Hematopoietic multipotent progenitor cell treated with erythropoietin and hydrocortisone succinate and interleukin-3 and kit ligand, for 6 days (in vitro differentiated cells): ENCODE data around the gene SUCLG2.
"Not testable (repeated sequence)": the region's sequence is repeated elsewhere in the genome, so short reads cannot be mapped to it uniquely, and the experiment has no call there.

Source experiments
- DNase-seq: peaks from one replicate; pipeline ENCODE4 v3.0.0-alpha.2; 2015

SUCLG2 gene

DNA sequence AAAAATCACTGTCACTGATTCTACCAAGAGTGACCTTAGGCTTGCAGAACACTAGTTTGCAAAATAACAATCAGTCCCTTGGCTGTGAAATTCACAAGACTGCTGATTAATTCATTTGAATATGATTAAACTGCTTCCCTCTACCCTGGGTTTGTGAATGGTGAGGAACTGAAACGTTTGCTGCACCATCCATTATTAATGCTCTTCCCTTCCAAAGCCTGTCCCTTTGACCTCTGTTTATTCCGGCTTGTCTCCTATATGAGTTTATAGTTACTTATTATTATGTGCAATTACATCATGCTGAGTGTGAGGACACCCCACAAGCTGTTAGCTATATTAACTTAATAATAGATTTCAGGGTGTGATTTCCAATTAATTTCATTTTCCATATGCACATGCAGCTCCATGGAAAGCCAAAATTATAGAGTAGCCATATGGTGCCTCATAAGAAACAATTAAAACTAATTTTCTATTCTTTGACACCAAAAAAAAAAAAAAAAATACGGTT is 96.5 kb downstream of the SUCLG2 start:
- DNase-seq: no peak

- no peak for DNase-seq
Measured at GRCh38 chr3:67551361-67552016, 102.9 kb downstream of the SUCLG2 start.

DNA sequence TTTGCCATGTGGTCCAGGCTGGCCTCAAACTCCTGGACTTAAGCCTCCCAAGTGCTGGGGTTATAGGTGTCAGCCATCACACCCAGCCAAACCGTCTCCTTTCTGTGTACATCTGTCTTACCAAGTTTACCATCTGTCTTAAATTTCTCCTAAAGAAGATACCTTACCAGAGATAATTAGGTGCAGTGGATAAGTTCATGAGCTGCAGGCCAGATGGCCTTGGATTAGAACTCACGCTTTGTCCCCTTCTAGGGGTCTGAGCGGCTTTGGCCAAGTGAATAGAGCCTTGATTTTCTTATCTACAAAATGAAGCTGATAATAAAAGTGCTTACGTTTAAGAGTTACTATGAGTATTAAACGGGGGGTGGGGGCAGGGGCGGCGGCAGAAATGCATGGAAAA is 103.9 kb downstream of the SUCLG2 start:
- no peak for DNase-seq

DNA sequence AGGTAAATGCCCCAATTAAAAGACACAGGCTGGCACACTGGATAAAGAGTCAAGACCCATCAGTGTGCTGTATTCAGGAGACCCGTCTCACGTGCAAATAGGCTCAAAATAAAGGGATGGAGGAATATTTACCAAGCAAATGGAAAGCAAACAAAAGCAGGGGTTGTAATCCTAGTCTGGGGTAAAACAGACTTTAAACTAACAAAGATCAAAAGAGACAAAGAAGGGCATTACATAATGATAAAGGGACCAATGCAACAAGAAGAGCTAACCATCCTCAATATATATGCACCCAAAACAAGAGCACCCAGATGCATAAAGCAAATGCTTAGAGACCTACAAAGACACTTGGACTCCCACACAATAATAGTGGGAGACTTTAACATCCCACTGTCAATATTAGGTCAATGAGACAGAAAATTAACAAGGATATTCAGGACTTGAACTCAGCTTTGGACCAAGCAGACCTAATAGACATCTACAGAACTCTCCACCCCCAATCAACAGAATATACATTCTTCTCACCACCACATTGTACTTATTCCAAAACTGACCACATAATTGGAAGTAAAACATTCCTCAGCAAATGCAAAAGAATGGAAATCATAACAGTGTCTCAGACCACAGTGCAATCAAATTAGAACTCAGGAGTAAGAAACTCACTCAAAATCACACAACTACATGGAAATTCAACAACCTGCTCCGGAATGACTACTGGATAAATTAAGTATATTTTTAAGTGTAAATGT is 111.7 kb downstream of the SUCLG2 start:
- DNase-seq: not testable (repeated sequence)

GRCh38 chr3:67540198-67540894 is 114.1 kb downstream of the SUCLG2 start:
- no peak for DNase-seq

DNA sequence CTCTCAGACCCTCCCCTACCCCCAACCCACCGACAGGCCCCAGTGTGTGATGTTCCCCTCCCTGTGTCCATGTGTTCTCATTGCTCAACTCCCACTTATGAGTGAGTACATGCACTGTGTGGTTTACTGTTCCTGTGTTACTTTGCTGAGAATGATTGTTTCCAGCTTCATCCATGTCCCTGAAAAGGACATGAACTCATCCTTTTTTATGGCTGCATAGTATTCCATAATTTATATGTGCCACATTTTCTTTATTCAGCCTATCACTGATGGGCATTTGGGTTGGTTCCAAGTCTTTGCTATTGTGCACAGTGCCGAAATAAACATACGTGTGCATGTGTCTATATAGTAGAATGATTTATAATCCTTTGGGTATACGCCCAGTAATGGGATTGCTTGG is 117.2 kb downstream of the SUCLG2 start:
- not testable (repeated sequence) for DNase-seq

DNA sequence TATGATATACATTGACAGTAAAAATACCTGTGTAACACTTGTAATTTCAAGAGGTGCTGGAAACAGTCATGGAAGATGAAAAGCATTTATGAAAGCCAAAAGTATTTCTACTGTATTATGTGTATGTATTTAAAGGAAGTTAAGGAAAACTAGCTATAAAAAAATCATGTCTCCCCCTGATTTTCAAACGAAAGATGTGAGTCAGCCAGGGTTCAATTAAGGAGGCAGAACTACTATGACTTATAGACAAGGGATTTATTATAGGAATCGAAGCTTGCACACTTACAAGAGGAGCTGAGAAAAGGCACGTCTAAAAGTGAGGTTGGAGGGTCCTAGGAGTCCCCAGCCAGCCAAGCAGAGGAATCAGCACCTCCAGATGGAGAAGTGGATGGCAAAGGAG is 119.4 kb downstream of the SUCLG2 start:
- no peak for DNase-seq

GRCh38 chr3:67534594-67534993 is 119.8 kb downstream of the SUCLG2 start:
- no peak for DNase-seq

GRCh38 chr3:67531181-67532101 is 123.0 kb downstream of the SUCLG2 start:
- DNase-seq: no peak

DNA sequence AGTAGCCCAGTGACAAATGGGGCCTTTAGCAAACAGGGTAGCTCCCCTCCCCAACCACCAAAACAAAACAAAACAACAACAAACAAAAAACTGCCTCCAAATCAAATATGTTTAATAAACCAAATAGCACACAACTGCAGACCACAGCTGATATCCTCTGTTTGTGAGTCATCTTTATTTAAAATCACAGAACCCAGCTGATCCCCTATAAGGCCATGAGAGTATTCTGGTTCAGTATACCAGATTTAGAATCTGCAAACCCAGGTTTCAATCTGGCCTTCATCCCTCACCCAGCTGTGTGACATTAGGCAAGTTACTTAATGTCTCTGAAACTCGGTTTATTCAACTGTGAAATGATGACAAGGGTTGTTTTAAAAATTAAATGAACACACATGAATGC is 124.5 kb downstream of the SUCLG2 start:
- DNase-seq: no peak

GRCh38 chr3:67529337-67529736 is 125.1 kb downstream of the SUCLG2 start:
- DNase-seq: no peak

DNA sequence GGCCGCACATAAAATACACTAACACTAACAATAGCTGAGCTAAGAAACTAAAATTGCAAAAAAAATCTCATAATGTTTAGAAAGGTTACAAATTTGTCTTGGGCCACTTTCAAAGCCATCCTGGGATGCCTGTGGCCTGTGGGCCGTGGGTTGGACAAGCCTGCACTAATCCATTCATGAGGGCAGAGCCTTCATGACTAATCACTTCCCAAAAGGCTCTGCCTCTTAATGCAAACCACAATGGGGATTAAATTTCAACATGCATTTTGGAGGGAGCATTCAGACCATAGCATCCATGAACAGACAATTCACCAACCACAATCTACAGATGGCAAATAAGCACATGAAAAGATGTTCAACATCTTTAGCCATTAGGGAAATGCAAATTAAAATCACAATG is 128.2 kb downstream of the SUCLG2 start:
- DNase-seq: no peak

DNA sequence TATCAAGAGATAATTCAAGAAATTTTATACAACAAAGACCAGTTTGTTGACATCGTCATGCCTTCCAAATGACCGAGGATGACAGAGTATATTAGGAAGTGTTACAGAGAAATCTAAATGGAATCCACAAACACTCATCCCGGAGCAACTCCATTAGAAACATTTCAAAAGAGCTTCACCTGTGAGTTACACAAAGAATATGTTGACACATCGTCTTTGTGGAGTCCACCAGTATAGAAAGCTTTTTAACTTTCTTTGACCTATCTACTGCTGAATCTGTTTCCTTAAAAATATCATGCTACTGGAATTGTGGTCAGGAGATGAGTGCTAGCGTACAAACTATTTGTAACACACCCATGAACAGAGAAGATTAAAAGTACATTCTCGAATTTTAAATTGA is 130.4 kb downstream of the SUCLG2 start:
- DNase-seq: no peak

- no peak for DNase-seq
Measured at GRCh38 chr3:67522081-67522480, 132.3 kb downstream of the SUCLG2 start.

DNA sequence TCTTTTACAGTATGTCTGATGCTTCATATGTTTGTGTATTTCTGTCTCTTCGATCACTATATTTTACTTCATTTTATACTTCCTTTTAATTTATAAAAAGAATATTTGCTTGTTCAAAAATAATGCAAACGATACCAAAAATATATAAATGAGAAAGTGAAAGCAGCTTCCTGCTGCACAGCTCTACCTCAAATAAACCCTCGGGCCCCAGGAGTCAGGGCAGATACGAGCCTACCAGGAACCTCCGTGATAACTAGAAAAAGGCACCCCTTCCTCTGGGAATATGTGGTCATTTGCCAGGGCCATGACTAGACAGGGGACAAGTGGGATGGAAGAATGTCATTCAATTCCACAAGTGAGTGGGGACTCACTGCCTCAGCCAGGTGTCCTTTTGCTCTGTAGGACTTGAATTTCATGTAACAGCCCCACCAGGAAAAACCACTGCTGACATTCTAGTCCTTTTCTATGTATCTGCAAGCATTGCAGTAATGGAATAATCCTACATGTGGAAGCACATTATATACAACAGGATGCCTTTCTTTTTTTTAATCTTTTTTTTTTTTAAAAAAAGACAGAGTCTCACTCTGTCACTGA is 133.3 kb downstream of the SUCLG2 start:
- DNase-seq: no peak

- DNase-seq: no peak
Measured at GRCh38 chr3:67518236-67518635, 136.2 kb downstream of the SUCLG2 start.

DNA sequence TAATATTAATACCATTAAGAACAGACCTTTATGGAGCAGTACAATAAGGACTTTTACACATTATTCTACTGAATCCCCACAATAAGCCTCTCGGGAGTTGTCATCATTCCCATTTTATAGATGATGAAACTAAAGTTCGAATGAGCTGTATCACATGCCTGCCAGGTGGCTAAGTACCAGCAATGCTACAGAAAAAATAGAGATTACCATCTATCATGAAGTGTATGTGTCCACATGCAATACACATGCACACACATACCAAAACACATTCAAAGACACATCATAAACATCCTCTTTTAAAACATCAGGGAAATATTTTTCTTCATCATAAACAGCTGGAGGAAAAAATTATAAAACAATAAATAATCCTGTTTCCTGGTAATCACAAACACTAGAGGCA is 136.6 kb downstream of the SUCLG2 start:
- no peak for DNase-seq

GRCh38 chr3:67516496-67516895 is 137.9 kb downstream of the SUCLG2 start:
- no peak for DNase-seq

DNA sequence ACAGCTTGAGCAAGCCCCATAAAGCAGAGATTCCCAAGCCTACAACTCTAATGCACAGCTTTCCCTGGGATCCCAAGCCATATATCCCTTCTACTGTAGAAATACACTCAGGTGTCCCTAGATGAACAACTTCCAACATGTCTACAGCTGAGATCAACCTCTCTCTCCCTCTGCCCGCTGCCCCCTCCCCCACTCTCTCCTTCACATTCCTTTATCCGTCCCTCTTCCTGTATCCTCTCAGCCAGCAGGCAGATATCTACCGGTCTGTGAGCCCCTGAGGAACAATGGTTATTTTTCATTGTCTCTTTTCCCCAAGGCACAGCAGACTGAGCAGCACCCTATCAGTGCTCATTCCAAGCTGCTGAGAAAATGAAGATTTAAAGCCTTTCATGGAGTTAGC is 138.6 kb downstream of the SUCLG2 start:
- no peak for DNase-seq

GRCh38 chr3:67509471-67510075 is 144.8 kb downstream of the SUCLG2 start:
- DNase-seq: no peak

- DNase-seq: no peak
Measured at GRCh38 chr3:67507584-67507983, 146.8 kb downstream of the SUCLG2 start.

DNA sequence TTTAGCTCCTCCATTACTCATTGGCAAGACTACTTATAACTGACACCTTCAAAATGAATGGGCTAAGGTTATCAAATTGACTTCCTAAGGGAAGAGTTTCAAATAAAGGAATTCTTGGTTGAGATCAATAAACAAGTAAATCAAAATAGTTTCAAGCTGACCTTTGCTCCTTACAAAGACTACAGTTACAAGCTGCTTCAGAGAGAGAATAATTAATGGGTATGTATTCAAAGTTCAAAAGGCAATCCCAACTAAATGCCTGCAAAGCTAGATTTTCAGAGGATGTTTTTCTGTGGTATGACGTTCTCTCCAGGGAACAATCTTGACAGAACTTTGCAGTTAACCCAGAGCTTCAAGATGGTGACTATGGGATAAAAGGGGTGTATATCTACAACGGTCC is 153.7 kb downstream of the SUCLG2 start:
- no peak for DNase-seq
